Measurements from ENCODE around the gene STARD3.

- TF ChIP-seq POLR2AphosphoS5 (IDR thresholded peaks at IDR 0.05) (no peak), CTCF (IDR thresholded peaks at IDR 0.05 in 8 of 11, conservative IDR thresholded peaks at IDR 0.05 in 3 of 11) (no peak), POLR2A (IDR thresholded peaks at IDR 0.05) (no peak)
Observed at GRCh38 chr17:39683295-39683939, 46.5 kb downstream of the STARD3 start.

Data from spleen (tissue), 7 donors.